Mammary epithelial cell (primary cell): ENCODE data around the gene NCKAP1.

Experiments
- EZH2 ChIP-seq: IDR thresholded peaks from 2 replicates; pipeline ENCODE4 v1.6.1; 2012; ENCODE audit warnings: low read length, inconsistent platforms, borderline replicate concordance
- TF ChIP-seq, protein P1 (sequence below), 2 donors: IDR thresholded peaks in 1 of 2; conservative IDR thresholded peaks in 1 of 2; 2 replicates each; pipeline ENCODE4 v1.5.1; 2011 to 2012; ENCODE audit warnings: inconsistent platforms in 2 of 2, low read length in 2 of 2, mild to moderate bottlenecking in 2 of 2, control low read depth in 1 of 2, low read depth in 1 of 2; ENCODE audit not compliant: insufficient read depth in 1 of 2; ENCODE audit errors: extremely low read depth in 1 of 2

DNA sequence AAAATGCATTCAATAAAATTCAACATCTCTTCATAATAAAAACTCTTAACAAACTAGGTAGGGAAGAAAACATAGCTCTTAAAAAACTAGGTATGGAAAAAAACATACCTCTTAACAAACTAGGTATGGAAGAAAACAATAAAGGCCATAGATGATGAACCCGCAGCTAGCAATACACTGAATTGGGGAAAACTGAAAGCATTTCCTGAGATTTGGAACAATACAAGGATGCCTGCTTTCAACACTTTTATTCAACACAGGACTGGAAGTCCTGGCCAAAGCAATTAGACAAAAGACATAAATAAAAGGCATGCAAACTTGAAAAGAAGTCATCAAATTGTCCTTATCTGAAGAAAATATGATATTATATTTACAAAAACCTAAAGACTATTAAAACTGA, 67.8 kb downstream of the NCKAP1 start:
- no peak for TF ChIP-seq EZH2
- TF ChIP-seq, protein P1, sequence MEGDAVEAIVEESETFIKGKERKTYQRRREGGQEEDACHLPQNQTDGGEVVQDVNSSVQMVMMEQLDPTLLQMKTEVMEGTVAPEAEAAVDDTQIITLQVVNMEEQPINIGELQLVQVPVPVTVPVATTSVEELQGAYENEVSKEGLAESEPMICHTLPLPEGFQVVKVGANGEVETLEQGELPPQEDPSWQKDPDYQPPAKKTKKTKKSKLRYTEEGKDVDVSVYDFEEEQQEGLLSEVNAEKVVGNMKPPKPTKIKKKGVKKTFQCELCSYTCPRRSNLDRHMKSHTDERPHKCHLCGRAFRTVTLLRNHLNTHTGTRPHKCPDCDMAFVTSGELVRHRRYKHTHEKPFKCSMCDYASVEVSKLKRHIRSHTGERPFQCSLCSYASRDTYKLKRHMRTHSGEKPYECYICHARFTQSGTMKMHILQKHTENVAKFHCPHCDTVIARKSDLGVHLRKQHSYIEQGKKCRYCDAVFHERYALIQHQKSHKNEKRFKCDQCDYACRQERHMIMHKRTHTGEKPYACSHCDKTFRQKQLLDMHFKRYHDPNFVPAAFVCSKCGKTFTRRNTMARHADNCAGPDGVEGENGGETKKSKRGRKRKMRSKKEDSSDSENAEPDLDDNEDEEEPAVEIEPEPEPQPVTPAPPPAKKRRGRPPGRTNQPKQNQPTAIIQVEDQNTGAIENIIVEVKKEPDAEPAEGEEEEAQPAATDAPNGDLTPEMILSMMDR (conservative IDR thresholded peaks at IDR 0.05 in 1 of 2, IDR thresholded peaks at IDR 0.05 in 1 of 2; ENCODE audit: extremely low read depth in 1 of 2, insufficient read depth in 1 of 2, low read depth in 1 of 2, low read length in 2 of 2): no peak
